Subcutaneous adipose tissue (tissue), 4 donors: ENCODE measurements around the gene SLC25A12. TPM values are rescaled to one million over a fixed set of nuclear protein-coding genes. Genes with fewer than 3 reads are reported as not detected.

Experiments used
- CTCF ChIP-seq: fragments of 450-650 bp; IDR thresholded peaks from one replicate; pipeline ENCODE4 v1.5.1; 2016; ENCODE audit warnings: low read depth, mild to moderate bottlenecking, control low read depth, antibody characterized with exemption, moderate library complexity
- total RNA-seq, 4 donors: library from RNA; depleted of rRNA; stranded (reverse); fragments of >200 nt; gene quantifications; one replicate each; pipeline ENCODE4 v1.1.0, GENCODE V29; 2016

SLC25A12 gene
- total RNA-seq, 4 donors from 2014 or later: 12.4 to 24.0 (median 14.6) TPM

- TF ChIP-seq CTCF: no peak
Measured at GRCh38 chr2:171837736-171838135, 56.3 kb downstream of the SLC25A12 start.

- no peak for TF ChIP-seq CTCF
Measured at GRCh38 chr2:171836146-171836910, 57.7 kb downstream of the SLC25A12 start.

GRCh38 chr2:171835386-171835785, 58.7 kb downstream of the SLC25A12 start:
- TF ChIP-seq CTCF: no peak

GRCh38 chr2:171834286-171834685, 59.8 kb downstream of the SLC25A12 start:
- TF ChIP-seq CTCF: no peak

- no peak for TF ChIP-seq CTCF
Measured at GRCh38 chr2:171832489-171832888, 61.6 kb downstream of the SLC25A12 start.

- no peak for TF ChIP-seq CTCF
Measured at GRCh38 chr2:171830039-171830438, 64.0 kb downstream of the SLC25A12 start.

- no peak for TF ChIP-seq CTCF
Measured at GRCh38 chr2:171824086-171824485, 70.0 kb downstream of the SLC25A12 start.
